Lower lobe of right lung (tissue), 2 donors: ENCODE data around the gene DCAF4. TPM values are rescaled to one million over a fixed set of nuclear protein-coding genes. Genes with fewer than 3 reads are reported as not detected.

Experiments
- ATAC-seq, 2 donors: fragments of 200-7000 bp; cut with Tn5 transposase; one replicate each; pipeline ENCODE4 v1.9.1; 2020 to 2022; ENCODE audit warnings: mild to moderate bottlenecking in 2 of 2, moderate library complexity in 2 of 2
- DNase-seq: peaks from one replicate; pipeline ENCODE4 v3.0.0-alpha.2; 2020
- H3K27ac ChIP-seq: fragments of 200-600 bp; one replicate; pipeline ENCODE4 v1.8.0; 2022
- H3K27me3 ChIP-seq: fragments of 200-600 bp; one replicate; pipeline ENCODE4 v1.8.0; 2022; ENCODE audit warnings: low read depth
- H3K36me3 ChIP-seq: fragments of 200-600 bp; one replicate; pipeline ENCODE4 v1.8.0; 2022; ENCODE audit warnings: mild to moderate bottlenecking
- H3K4me1 ChIP-seq: fragments of 200-600 bp; one replicate; pipeline ENCODE4 v1.8.0; 2022
- H3K4me3 ChIP-seq: fragments of 200-600 bp; one replicate; pipeline ENCODE4 v1.8.0; 2022; ENCODE audit warnings: mild to moderate bottlenecking
- H3K9me3 ChIP-seq: fragments of 200-600 bp; one replicate; pipeline ENCODE4 v1.8.0; 2022
- intact Hi-C: fragments of 100-400 bp; cut with DNase I; formaldehyde crosslinking; loops from one replicate; pipeline ENCODE4 v1.11.0; 2022
- total RNA-seq: library from RNA; stranded (reverse); fragmentation: NEBNext Ultra II Directional; extraction: Animal tissue kit (Norgen Biotek cat#: 25700); gene quantifications from one replicate; pipeline ENCODE4 v1.2.1, GENCODE V29; 2021
- TF ChIP-seq, protein P1 (sequence below): fragments of 200-600 bp; IDR thresholded peaks from one replicate; pipeline ENCODE4 v1.8.0; 2022; ENCODE audit warnings: antibody characterized with exemption, mild to moderate bottlenecking
- donor health status: DM: no; HTN: yes; CAD: no; lungs with severe emphysema.

The DCAF4 gene
- total RNA-seq, 1 donor from 2014 or later = 19.5 TPM

DNA sequence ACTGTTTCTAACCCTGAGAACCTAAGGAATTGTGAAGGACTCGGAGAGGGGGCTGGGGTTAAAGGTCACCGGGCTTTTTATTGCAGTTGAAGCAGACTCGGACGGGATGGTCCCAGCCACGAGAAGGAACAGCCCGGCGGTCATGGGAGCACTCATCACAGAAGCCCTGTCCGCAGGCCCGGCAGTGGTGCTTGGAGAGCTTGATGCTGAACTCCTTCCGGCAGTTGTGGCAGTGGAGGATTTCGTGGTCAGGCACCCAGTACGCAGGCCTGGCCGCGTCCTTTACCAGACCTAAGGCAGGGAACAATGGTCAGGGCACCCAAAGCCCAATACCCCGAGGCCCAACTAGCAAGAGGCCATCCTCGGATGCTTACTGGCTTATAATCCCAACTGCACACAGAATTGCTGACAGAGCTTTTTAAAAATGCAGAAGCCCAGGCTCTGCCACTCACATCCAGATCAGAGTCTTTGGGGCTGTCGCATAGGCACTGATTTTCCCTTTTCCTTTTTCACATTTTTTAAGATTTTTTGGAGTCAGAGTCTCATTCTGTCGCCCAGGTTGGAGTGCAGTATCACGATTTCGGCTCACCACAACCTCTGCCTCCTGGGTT, 44.7 kb downstream of the DCAF4 start:
- intact Hi-C loops = no loop called here
- DNase-seq (no peak), ATAC-seq (no peak)
- Histone ChIP-seq H3K4me3 (no peak overlapping the region), H3K27me3 (no peaks in the 10 kb centered on the region), H3K4me1 (no peaks in the 10 kb centered on the region), H3K27ac (no peak overlapping the region), H3K9me3 (no peaks in the 10 kb centered on the region), H3K36me3 (peaks cover 78% of the 10 kb centered on the region)
- TF ChIP-seq, protein P1, sequence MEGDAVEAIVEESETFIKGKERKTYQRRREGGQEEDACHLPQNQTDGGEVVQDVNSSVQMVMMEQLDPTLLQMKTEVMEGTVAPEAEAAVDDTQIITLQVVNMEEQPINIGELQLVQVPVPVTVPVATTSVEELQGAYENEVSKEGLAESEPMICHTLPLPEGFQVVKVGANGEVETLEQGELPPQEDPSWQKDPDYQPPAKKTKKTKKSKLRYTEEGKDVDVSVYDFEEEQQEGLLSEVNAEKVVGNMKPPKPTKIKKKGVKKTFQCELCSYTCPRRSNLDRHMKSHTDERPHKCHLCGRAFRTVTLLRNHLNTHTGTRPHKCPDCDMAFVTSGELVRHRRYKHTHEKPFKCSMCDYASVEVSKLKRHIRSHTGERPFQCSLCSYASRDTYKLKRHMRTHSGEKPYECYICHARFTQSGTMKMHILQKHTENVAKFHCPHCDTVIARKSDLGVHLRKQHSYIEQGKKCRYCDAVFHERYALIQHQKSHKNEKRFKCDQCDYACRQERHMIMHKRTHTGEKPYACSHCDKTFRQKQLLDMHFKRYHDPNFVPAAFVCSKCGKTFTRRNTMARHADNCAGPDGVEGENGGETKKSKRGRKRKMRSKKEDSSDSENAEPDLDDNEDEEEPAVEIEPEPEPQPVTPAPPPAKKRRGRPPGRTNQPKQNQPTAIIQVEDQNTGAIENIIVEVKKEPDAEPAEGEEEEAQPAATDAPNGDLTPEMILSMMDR = no peak

DNA sequence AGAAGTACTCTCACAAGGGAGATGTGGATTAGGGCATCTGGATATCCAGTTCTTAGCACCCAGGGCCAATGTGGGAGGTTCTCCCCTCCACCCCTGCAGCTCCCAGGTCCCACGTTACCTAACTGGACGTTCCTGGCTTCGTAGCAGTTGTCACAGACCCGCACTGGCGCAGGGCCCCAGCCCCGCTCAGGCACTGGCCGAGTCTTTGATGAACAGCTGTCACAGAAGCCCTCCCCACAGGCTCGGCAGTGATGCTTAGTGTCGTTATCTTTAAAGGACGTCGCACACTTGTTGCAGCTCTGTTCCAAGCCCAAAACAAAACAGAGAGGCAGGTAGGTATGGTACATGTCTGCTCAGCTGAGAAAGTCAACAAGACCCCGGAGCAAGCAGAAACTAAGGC, 48.4 kb downstream of the DCAF4 start:
- Histone ChIP-seq H3K9me3 (no peaks in the 10 kb centered on the region), H3K27ac (no peak overlapping the region), H3K4me3 (no peak overlapping the region), H3K36me3 (peaks cover 98% of the 10 kb centered on the region), H3K4me1 (no peaks in the 10 kb centered on the region), H3K27me3 (no peaks in the 10 kb centered on the region)
- DNase-seq (no peak), ATAC-seq (no peak)
- intact Hi-C loops = no loop called here
- TF ChIP-seq, protein P1 = no peak

DNA sequence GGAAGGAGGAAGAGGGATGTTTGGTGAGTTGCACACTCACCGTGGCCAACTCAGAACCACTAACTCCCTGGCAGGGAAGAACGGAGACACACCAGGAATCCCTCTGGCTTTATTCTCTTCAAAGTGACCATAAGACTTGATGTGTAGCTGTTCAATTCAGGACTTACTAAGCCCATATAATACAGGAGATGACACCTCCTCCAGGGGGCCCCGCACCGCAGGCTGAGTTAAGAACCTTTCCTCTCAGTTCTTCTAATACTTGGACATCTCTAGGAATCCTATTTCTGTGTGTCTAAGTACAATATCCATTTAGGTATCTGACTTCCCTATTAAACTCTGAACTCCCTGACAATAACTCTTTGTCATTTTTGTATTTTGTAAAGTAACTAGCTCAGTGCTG, 49.5 kb downstream of the DCAF4 start:
- no peak overlapping the region for H3K27ac ChIP-seq
- H3K36me3 ChIP-seq = peaks cover 98% of the 10 kb centered on the region
- TF ChIP-seq, protein P1 = no peak
- no peak overlapping the region for H3K4me3 ChIP-seq
- no peaks in the 10 kb centered on the region for H3K27me3 ChIP-seq
- no peaks in the 10 kb centered on the region for H3K9me3 ChIP-seq
- intact Hi-C loops = no loop called here
- DNase-seq (no peak), ATAC-seq (no peak)
- H3K4me1 ChIP-seq = no peaks in the 10 kb centered on the region

DNA sequence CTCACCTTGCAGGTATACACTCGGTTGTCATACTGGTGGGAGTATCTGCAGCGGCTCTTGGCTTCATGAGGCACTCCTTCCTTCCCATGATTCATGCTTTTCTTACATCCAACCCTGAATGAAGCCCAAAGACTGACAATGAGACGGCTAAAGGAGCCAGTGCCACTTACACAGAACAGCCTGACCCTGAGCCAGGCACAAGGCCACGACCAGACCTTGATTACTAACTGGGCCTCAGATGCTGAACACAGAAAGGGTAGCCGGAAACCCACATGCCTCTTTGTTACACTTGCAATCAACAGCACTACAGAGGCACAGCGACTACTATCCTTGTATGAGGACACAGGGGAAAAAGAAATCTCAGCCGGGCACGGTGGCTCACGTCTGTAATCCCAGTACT, 52.6 kb downstream of the DCAF4 start:
- H3K4me1 ChIP-seq = no peaks in the 10 kb centered on the region
- TF ChIP-seq, protein P1 = no peak
- H3K36me3 ChIP-seq = peaks cover 93% of the 10 kb centered on the region
- DNase-seq (no peak), ATAC-seq (no peak)
- intact Hi-C loops = no loop called here
- no peak overlapping the region for H3K27ac ChIP-seq
- no peak overlapping the region for H3K4me3 ChIP-seq
- H3K9me3 ChIP-seq = no peaks in the 10 kb centered on the region
- H3K27me3 ChIP-seq = no peaks in the 10 kb centered on the region

DNA sequence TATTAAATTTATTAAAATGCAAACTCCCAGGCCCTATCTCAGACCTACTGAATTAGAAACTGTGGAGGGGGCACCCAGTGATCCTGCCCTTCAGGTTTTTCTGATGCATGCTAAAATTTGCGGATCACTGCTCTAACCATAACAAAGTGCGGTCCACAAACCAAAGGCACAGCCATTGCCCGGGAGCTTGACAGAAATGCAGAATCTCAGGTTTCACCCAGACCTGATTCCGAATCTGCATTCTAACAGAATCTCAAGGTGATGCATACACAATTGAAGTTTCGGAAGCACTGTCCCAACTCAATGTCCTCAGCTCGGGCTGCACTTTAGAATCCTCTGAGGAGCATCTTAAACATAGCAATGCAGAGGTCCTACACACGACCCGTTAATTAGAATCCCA, 54.6 kb downstream of the DCAF4 start:
- TF ChIP-seq, protein P1 = no peak
- no peaks in the 10 kb centered on the region for H3K9me3 ChIP-seq
- H3K4me1 ChIP-seq = no peaks in the 10 kb centered on the region
- ATAC-seq (no peak), DNase-seq (no peak)
- H3K27ac ChIP-seq = no peak overlapping the region
- no peak overlapping the region for H3K4me3 ChIP-seq
- peaks cover 90% of the 10 kb centered on the region for H3K36me3 ChIP-seq
- intact Hi-C loops = no loop called here
- H3K27me3 ChIP-seq = no peaks in the 10 kb centered on the region
